D721Med (cell line): ENCODE results near the gene RFT1.

Experiments
- DNase-seq: peaks from one replicate; pipeline ENCODE4 v3.0.0; 2011; ENCODE audit warnings: low spot score; ENCODE audit not compliant: insufficient read length
- FAIRE-seq: peaks from 2 replicates; lab custom pipeline; 2011; peaks lifted over from hg19 to GRCh38; lab: Jason Lieb, UNC
- CTCF ChIP-seq: IDR thresholded peaks from 2 replicates; pipeline ENCODE4 v1.5.1; 2012; ENCODE audit warnings: mild to moderate bottlenecking, control low read depth; ENCODE audit not compliant: insufficient read depth; ENCODE audit errors: missing control alignments

RFT1 gene

DNA sequence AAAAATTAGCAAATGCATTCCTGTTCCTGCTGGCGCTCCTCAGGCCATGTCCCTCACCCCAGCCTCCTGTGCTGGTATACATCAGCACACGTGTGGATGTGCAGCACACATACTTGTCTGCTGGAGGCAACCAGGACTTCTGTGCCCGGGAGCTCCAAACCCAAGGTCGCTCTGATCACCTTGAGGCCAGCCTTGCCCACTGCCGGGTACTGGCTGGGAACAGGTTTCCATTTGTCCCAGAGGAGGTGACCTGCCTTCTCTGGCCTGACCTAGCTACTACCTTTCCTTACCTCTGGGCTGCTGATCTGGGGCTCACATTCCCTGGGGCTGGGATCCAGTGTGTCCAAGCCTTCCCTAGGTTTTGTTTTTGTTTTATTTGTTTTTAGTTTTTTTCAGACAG, 42.9 kb upstream of the RFT1 start:
- no peak for DNase-seq
- no peak for FAIRE-seq
- no peak for TF ChIP-seq CTCF

DNA sequence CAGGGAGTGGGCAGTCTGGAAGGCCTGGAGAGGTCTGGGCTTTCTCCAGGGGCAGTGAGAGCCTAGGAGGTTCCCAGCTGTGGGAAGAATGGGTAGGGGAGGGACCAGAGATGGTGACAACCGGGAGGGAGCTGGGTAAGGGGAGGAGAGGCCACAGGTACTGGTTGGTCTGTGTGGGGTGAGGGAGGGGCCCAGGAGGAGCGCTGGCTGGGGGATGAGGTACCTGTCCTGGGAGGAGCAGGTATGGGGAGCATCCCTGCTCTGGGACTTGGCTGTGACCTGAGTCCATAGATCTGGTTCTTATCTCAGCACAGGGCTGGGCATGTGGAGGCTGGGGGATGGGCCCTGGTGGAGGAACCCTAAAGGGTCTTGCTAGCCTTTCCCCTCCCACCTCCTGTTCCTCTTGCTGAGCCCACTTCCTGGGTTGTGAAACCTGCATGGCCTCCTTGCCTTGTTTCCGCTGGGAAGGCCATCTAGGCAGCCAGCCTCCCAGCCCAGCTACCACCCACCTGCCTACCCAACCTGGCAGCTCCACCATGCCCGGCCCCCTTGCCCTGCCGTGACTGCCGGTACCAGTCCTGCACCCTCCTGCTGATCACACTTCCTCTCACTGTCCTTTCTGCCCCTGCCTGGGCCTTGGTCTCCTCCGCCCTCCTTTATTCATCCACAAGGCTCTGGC, 41.7 kb upstream of the RFT1 start:
- FAIRE-seq = no peak
- no peak for DNase-seq

DNA sequence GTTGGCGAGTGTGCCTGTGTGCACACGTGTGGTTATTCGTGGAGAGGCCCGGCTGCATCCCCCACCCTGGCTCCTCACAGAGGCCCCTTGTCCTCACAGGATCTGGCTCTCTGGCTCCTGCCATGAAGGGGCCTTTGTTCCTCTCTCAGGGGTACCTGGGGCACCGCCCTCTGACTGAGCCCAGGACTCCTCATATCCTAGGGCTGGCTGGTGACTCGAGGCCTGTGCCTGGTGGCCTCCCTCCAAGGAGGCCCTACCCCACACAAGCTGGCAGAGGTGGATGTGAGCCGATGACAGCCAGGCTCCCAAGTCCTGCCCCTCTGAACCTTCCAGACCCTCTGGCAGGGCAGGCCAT, 40.8 kb upstream of the RFT1 start:
- DNase-seq (no peak), FAIRE-seq (no peak)
- no peak for TF ChIP-seq CTCF

More for the DNA sequence above, 41.7 kb upstream of the RFT1 start:
- no peak for TF ChIP-seq CTCF

DNA sequence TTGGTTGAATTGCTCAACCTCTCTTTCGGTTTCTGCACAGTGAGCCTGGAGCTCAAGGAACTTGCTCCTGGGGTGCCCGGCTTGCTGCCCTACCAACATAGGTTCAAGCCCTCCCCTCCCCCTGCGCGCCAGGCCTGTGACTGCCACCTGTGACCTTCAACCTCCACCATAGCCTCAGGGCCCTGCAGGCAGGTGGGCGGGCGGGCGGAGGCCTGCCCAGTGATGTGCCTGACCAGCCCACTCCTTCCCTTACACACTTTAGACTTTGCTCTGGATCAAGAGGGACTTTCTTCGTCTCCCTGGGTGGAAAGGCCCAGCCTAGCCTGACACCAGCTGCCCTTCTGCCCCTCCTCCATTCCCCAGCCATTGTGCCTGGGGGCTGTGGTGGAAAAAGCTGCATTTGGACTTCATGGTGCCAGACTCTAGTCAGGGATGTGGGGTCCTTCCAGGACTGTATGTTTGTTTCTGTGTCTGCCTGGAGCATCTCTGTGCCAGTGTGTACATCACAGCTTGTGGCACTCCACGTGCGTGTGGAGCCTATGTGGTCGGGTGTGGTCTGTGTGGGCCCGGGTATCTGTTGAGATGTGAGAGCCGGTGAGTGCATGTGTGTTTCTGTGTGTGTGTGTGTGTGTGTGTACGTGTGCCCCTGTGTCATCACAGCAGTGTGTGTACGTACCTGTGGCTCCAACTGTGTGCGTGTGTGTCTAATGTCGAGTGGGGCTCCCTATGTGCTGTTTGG, 40.3 kb upstream of the RFT1 start:
- DNase-seq = no peak
- FAIRE-seq = no peak

DNA sequence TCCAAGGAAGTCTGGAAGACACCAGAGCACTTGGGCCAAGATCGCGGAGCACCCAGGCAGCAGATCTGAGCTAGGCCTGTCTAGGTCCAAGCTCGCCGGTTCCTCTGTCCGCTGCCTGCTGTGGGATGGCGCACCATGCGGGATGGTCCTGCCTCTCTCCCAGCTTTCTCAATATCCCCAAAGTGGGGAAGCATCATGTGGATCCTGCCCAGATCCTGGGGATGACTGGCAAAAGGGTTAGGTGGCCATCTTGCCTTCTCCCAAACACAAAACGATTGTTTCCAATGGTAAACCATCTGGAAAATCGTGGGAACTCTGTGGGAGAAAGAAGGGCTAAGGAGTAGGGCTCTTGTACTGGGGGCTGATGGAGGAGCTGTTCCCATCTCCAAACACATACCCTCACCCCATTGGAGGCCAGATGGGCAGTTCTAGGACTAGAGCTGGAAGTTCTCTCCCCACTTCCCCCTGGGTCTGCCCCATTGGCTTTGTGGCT, 39.6 kb upstream of the RFT1 start:
- DNase-seq (no peak), FAIRE-seq (no peak)
- TF ChIP-seq CTCF = no peak

More for the DNA sequence above, 40.3 kb upstream of the RFT1 start:
- no peak for TF ChIP-seq CTCF

DNA sequence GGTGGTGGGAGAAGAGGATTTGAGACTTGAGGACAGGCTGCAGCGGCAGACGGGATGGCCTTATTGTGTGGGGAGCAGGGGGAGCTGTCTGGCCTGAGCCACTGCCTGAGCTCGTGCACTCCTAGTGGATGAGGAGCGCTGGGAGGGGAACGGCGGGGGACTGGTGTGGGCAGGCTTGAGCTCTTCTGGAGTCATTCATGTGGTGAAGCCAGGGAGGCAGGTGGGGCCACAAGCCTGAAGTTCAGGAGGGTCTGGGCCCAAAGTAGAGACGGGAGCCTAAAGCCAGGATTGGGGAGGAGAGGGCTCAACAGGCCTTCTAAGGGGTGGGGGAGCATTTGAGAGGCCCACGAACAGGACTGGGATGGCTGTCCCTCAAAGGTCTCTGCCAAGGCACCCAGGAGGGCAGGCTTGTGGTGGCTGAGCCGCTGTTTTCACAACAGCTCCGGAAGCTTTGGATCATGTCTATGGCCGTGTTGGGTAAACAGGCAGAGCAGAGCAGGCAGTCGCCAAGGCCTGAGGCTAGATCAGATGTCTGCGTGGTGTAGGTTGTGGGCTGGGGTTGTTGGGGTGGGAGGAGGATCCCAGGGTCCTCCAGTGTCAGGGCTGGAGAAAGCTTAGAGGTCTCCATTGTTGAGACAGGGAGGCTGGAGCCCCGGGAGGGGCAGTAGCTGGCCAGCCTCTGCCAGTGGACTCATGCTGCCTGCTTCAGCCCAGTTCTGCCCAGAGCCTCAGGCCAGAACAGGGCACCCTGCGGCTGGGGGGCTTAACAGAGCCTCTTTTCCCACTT, 39.0 kb upstream of the RFT1 start:
- FAIRE-seq (no peak), DNase-seq (no peak)
- TF ChIP-seq CTCF = no peak
